ENCODE measurements around the gene MAP4K2.
A peak's percentile ranks its signal among the peaks of the same experiment; 100 is the strongest.

MAP4K2 gene

GRCh38 chr11:64742889-64743590, 60.0 kb downstream of the MAP4K2 start:
- FAIRE-seq (peak; percentile 91), DNase-seq (ENCODE audit: insufficient read length, low spot score) (peak; percentile 96)
- no peak for TF ChIP-seq POU2F2 (IDR thresholded peaks at IDR 0.05; ENCODE audit: low read depth, low read length)

DNA sequence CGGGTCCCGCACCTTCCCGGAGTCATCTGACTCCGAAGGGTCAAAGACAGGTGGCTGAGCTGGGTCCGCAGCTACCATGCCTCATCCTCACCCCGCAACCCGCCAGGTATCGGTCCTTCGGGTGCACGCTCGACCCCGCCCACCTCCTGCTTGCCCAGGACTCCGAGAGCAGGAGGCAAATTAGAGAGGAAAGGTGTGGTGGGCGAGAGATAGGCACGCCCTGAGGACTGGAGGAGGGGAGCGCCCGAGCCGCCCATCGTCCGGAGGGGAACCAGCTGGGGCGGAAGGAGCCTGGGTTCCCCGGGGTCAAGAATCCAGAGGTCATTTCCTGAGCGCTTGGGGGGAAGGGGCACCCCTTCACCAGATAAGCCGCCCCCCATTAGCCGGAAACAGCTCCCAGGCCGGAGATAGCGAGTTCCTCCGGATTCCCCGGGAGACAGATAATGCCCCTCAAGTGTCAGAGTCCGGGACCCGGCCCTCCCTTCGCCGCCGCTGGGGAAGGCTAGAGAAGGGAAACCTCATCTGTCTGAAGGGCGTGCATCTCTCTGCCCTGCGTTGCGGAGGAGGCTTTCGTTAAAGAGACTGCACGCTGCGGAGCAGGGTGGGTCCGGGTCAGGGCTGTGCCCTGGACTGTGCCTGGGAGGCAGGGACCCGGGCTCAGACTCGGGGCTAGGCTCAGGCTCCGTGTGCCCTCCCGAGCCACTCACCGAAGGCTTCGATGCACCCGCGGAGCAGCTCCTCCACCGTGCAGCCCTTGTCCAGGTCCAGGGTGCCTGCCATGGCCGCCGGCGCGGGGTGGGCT, 60.7 kb downstream of the MAP4K2 start:
- FAIRE-seq (peak; percentile 40), DNase-seq (ENCODE audit: insufficient read length, low spot score) (peak; percentile 72)
- TF ChIP-seq POLR2AphosphoS5 (IDR thresholded peaks at IDR 0.05; ENCODE audit: low read depth, low read length) (no peak), SPI1 (IDR thresholded peaks at IDR 0.05; ENCODE audit: low read depth, low read length) (no peak), POU2F2 (IDR thresholded peaks at IDR 0.05; ENCODE audit: low read depth, low read length) (no peak), PAX5 (IDR thresholded peaks at IDR 0.05; ENCODE audit: insufficient read depth, low read length, severe bottlenecking) (no peak), POLR2A (IDR thresholded peaks at IDR 0.05; ENCODE audit: low read depth, low read length) (no peak), TAF1 (IDR thresholded peaks at IDR 0.05; ENCODE audit: low read depth, low read length) (no peak)

DNA sequence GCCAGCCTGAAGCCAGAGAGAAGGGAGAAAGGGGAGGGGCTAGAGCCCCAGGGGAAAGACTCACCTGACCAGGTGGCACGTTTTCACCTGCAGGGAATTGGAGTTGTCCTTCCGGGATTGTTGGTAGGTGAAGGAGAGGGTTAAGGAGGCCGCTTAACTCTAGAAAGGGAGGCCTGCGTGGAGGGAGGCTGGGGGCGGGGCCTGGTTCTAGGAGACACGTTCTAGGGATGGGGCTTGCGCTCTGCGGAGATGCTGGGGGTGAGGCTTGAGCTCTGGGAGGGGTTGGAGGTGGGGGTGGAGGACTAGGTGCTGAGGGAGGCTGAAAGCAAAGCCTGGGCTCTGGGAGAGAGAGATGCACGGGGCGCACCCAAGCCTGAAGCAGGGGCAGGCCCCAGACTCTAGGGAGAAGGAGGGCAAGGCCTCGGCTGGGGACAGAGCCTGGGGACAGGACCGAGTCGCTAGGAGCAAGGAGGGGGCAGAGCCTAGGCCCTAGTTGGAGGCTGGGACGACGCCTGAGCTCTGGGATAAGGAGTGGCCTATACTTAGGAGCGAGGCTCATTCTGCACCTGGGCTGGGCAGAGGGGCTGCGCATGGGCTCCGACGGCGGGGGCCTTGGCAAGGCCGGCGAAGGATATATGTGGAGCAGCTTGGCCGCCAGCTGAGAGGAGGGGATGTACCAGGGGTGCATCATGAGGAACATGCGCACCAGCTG, 61.5 kb downstream of the MAP4K2 start:
- no peak for FAIRE-seq
- DNase-seq (ENCODE audit: insufficient read length, low spot score), result no peak
- TF ChIP-seq POLR2A (IDR thresholded peaks at IDR 0.05; ENCODE audit: low read depth, low read length), result no peak
- no peak for TF ChIP-seq POLR2AphosphoS5 (IDR thresholded peaks at IDR 0.05; ENCODE audit: low read depth, low read length)
- no peak for TF ChIP-seq SPI1 (IDR thresholded peaks at IDR 0.05; ENCODE audit: low read depth, low read length)
- TF ChIP-seq POU2F2 (IDR thresholded peaks at IDR 0.05; ENCODE audit: low read depth, low read length), result no peak
- TF ChIP-seq PAX5 (IDR thresholded peaks at IDR 0.05; ENCODE audit: insufficient read depth, low read length, severe bottlenecking), result no peak
- TF ChIP-seq TAF1 (IDR thresholded peaks at IDR 0.05; ENCODE audit: low read depth, low read length), result no peak

- TF ChIP-seq PAX5 (IDR thresholded peaks at IDR 0.05; ENCODE audit: insufficient read depth, low read length, severe bottlenecking) (no peak), POLR2AphosphoS5 (IDR thresholded peaks at IDR 0.05; ENCODE audit: low read depth, low read length) (no peak), SPI1 (IDR thresholded peaks at IDR 0.05; ENCODE audit: low read depth, low read length) (no peak), TAF1 (IDR thresholded peaks at IDR 0.05; ENCODE audit: low read depth, low read length) (no peak), POLR2A (IDR thresholded peaks at IDR 0.05; ENCODE audit: low read depth, low read length) (no peak), POU2F2 (IDR thresholded peaks at IDR 0.05; ENCODE audit: low read depth, low read length) (no peak)
- FAIRE-seq, result no peak
- DNase-seq (ENCODE audit: insufficient read length, low spot score), result no peak
These were observed 63.1 kb downstream of the MAP4K2 start for GRCh38 chr11:64739871-64740270.

DNA sequence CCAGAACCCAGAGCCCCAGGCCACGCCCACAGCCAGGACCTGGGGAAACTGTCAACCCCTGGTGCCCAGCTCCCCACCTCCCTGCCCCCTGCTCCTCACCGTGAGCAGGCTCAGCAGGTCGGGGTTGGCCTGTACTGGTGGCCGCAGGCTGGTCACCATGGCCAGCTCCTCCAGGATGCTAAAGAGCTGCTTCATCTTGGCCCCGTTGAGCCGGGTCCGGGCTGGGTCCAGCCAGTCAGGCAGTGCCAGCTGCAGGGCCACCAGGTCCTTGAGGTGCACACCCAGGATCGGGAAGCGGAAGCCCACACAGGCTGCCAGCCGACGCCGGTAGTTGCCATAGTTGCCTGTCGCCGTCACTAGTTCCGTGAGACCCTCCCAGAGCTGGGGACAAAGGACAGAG, 66.4 kb downstream of the MAP4K2 start:
- FAIRE-seq, result no peak
- DNase-seq (ENCODE audit: insufficient read length, low spot score), result no peak
- no peak for TF ChIP-seq POLR2A (IDR thresholded peaks at IDR 0.05; ENCODE audit: low read depth, low read length)
- TF ChIP-seq POLR2AphosphoS5 (IDR thresholded peaks at IDR 0.05; ENCODE audit: low read depth, low read length), result no peak
- TF ChIP-seq POU2F2 (IDR thresholded peaks at IDR 0.05; ENCODE audit: low read depth, low read length), result no peak
- TF ChIP-seq SPI1 (IDR thresholded peaks at IDR 0.05; ENCODE audit: low read depth, low read length), result no peak
- no peak for TF ChIP-seq TAF1 (IDR thresholded peaks at IDR 0.05; ENCODE audit: low read depth, low read length)
- TF ChIP-seq PAX5 (IDR thresholded peaks at IDR 0.05; ENCODE audit: insufficient read depth, low read length, severe bottlenecking), result no peak

GRCh38 chr11:64735725-64736259, 67.2 kb downstream of the MAP4K2 start:
- no peak for FAIRE-seq
- TF ChIP-seq POLR2AphosphoS5 (IDR thresholded peaks at IDR 0.05; ENCODE audit: low read depth, low read length), result no peak
- no peak for TF ChIP-seq POU2F2 (IDR thresholded peaks at IDR 0.05; ENCODE audit: low read depth, low read length)
- TF ChIP-seq POLR2A (IDR thresholded peaks at IDR 0.05; ENCODE audit: low read depth, low read length), result no peak
- TF ChIP-seq PAX5 (IDR thresholded peaks at IDR 0.05; ENCODE audit: insufficient read depth, low read length, severe bottlenecking), result no peak
- no peak for TF ChIP-seq SPI1 (IDR thresholded peaks at IDR 0.05; ENCODE audit: low read depth, low read length)
- no peak for DNase-seq (ENCODE audit: insufficient read length, low spot score)

Data from GM12891 (cell line).